Stimulated activated CD8-positive, alpha-beta memory T cell treated with anti-CD3 and anti-CD28 coated beads, Interleukin-7, amount 100 ng/mL, for 48 hours (primary cell): ENCODE measurements around the gene CST8.

Experiments
- DNase-seq, 2 donors: peaks; one replicate each; pipeline ENCODE4 v3.0.0-alpha.2; 2020; ENCODE audit warnings: low read depth in 1 of 2; ENCODE audit errors: extremely low read depth in 1 of 2

The CST8 gene

GRCh38 chr20:23519556-23519955, 28.6 kb downstream of the CST8 start:
- DNase-seq, result no peak

- DNase-seq, result no peak
Measured at GRCh38 chr20:23520185-23520584, 29.3 kb downstream of the CST8 start.

DNA sequence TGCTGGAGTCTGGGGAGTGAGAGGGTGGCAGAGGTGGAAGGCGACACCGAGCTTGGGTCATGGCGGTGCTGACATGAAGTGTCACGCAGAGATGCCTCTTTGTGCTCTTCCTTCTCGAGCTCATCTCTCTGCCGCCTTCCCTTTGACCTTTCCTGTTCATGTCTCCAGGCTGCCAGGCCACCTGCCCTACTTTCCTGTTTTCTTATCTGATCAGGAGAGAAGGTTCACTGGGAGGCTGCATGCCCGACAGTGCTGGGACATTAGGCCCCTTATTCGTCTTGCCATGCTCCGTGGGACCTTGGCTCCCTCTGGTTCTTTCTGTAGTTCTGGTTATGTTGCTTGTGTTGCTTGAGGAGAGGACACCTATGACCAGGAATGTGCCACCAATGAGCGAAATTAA, 33.2 kb downstream of the CST8 start:
- no peak for DNase-seq

DNA sequence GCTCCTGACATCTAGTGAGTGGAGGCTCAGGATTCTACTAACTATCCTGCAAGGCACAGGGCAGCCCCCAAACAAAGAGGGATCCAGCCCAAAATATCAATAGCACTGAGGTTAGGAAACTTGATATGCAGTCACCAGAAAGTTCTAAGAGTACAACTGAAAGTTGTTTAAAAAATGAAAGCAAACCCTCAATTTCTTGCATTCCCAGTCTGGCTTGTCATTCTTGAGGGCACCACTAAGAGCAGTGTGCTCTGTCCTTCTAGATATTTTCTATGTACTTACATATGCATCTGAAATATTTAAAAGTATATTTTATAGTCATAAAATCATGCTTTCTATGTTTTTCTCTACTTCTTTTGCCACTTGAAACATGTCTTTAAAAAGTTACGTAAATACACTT, 35.9 kb downstream of the CST8 start:
- DNase-seq, result no peak

- DNase-seq, result no peak
Measured at GRCh38 chr20:23528867-23529431, 38.0 kb downstream of the CST8 start.

- DNase-seq, result no peak
Measured at GRCh38 chr20:23530937-23531567, 40.1 kb downstream of the CST8 start.

- DNase-seq, result no peak
Measured at GRCh38 chr20:23532533-23532932, 41.6 kb downstream of the CST8 start.

DNA sequence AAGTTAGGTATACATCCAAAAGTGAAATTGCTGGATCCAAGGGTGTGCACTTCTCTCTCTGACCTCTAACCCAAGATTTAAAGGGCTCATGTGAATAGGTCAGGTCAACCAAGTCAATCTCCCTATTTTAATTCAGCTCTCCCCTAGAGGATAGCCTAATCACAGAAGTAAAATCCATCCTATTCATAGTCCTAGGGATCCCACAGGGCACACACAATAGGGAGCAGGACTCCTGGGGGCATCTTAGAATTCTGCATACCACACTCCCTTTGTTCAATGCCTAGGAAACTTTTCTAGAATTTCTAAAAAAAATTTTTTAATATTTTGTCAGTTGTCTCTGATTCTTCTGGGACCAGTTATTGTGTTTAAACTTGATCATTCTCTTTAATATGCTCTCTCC, 42.2 kb downstream of the CST8 start:
- no peak for DNase-seq

DNA sequence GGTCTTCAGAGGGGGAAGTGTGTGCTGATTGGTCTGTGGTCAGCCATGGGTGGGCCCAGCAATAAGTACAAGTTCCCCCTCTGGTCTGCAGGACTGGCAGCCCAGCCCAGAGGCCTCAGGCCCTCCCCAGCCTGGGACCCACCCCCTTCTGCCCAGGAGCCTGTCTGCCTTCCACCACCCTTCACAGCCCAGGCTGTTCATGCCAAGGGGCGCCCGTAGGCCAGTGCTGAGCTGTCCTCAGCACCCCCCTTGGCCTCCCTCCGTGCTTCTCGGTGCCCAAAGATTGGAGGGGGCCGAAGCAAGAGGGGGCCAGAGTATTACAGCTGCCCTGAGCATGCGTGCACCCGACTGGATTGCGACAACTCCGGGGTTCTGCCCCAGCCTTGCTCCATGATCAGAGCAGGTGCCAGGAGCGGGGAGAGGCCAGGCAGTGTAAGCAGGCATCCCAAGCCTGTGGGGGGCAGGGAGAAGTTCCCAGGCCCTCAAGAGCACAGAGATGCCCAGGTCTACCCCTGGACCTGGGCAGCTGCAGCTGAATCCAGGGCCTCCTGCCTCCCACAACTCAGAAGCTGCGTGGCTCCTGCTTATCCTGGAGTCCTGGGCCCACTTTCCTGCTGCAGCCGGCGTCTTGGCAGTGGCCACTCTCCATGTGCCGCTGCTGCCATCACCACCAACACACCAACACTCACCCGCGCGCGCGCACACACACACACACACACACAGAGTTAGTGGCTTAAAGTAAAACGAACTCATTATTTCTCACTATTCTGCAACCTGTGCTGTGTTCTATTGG, 44.1 kb downstream of the CST8 start:
- DNase-seq, result no peak

DNA sequence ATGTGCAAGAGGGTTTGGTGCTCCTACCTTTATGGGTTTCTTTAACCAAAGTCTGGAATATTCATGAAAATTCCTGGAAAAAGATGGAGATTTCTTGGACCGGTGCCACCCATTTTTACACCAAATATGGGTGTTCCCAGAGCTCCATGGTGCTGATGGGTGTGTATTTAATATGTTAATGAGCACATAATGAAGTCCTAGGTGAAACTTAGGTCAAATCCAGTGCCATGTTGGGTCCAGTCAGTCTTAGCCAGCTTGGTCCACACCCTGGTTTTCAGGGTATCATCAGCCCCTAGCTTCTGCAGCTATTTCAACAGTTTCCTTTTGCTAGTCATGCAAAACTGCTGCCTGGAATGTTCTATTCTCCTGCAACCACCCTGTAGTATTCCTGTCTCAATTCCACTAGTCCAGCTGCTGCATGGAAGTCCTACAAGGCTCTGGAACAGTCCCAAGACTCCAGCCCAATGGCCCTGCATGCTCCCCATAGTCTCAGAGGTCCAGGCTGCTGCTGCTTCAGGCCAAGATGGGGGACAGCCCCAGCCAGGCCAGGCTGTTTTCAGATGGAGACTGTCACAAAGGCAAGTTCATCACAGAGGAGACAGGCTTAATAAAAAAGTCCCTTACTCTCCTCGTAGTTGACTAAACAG, 45.5 kb downstream of the CST8 start:
- DNase-seq, result no peak

DNA sequence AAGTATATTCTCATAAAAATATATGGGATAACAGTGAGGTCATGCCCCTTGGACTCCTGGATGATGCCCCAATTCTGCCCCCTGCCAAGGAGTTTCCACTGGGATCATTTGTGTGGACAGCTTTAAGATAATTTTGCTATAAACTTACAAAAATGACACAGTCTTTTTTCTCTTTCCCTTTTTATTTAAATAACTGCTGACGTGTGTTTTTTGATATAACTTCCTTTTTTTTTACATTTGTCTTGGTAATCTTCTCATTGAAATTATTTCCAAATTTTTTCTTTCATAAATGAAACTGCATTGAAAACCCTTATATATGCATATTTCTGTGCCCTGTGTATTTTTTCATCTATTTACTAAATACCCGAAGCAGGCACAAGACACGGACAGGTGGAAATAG, 46.1 kb downstream of the CST8 start:
- no peak for DNase-seq

GRCh38 chr20:23540624-23541023, 49.7 kb downstream of the CST8 start:
- DNase-seq, result no peak

- DNase-seq, result no peak
Measured at GRCh38 chr20:23541330-23541729, 50.4 kb downstream of the CST8 start.

DNA sequence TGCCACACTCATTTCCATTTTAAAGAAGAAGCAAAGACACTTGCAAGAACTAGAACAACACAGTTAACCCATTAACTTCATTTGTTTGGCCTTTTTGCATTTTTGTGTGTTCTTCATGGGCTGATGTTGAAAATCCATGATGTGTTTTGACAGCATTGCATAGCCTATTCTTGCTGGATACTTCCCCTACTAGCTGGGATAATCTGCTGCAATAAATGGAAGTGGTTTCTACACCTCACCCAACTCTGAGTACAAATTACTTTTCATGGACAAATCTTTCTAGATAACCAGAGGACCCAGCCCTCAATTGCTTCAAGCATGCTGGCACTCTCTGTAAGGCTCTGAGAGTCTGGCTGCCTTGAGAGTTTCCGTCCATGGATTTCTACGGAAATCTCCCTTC, 50.9 kb downstream of the CST8 start:
- no peak for DNase-seq

GRCh38 chr20:23542801-23543200, 51.9 kb downstream of the CST8 start:
- no peak for DNase-seq

- DNase-seq, result no peak
Measured at GRCh38 chr20:23544133-23544532, 53.2 kb downstream of the CST8 start.
